Stimulated activated CD8-positive, alpha-beta memory T cell treated with anti-CD3 and anti-CD28 coated beads, Interleukin-15, amount 100 ng/mL, for 1 hour (primary cell): Measurements from ENCODE around the gene TERT.
"Not testable (repeated sequence)": the region's sequence is repeated elsewhere in the genome, so short reads cannot be mapped to it uniquely, and the experiment has no call there.

Experiments
- DNase-seq: peaks from one replicate; pipeline ENCODE4 v3.0.0-alpha.2; 2020; ENCODE audit warnings: low read depth

TERT gene

GRCh38 chr5:1294206-1294834 is 548 bp downstream of the TERT start:
- no peak for DNase-seq

- DNase-seq = no peak
Observed at GRCh38 chr5:1293416-1294205, 1.3 kb downstream of the TERT start.

- no peak for DNase-seq
Observed at GRCh38 chr5:1292846-1293415, 1.9 kb downstream of the TERT start.

- DNase-seq = no peak
Observed at GRCh38 chr5:1292139-1292538, 2.7 kb downstream of the TERT start.

GRCh38 chr5:1291611-1292080 is 3.2 kb downstream of the TERT start:
- no peak for DNase-seq

- not testable (repeated sequence) for DNase-seq
Observed at GRCh38 chr5:1290956-1291355, 3.9 kb downstream of the TERT start.

- not testable (repeated sequence) for DNase-seq
Observed at GRCh38 chr5:1289559-1289958, 5.3 kb downstream of the TERT start.

- DNase-seq = no peak
Observed at GRCh38 chr5:1288439-1289335, 6.2 kb downstream of the TERT start.

GRCh38 chr5:1285883-1286291 is 9.0 kb downstream of the TERT start:
- no peak for DNase-seq

- DNase-seq = no peak
Observed at GRCh38 chr5:1285141-1285540, 9.7 kb downstream of the TERT start.

GRCh38 chr5:1284336-1284970 is 10.4 kb downstream of the TERT start:
- not testable (repeated sequence) for DNase-seq

- not testable (repeated sequence) for DNase-seq
Observed at GRCh38 chr5:1283729-1284041, 11.2 kb downstream of the TERT start.

GRCh38 chr5:1282993-1283728 is 11.7 kb downstream of the TERT start:
- DNase-seq = not testable (repeated sequence)

- DNase-seq = no peak
Observed at GRCh38 chr5:1282131-1282992, 12.5 kb downstream of the TERT start.

GRCh38 chr5:1281038-1281882 is 13.6 kb downstream of the TERT start:
- DNase-seq = no peak

- DNase-seq = no peak
Observed at GRCh38 chr5:1280177-1281037, 14.5 kb downstream of the TERT start.

GRCh38 chr5:1279443-1280151 is 15.3 kb downstream of the TERT start:
- DNase-seq = no peak
